ENCODE results near the gene DYNLT2. TPM values are rescaled to one million over a fixed set of nuclear protein-coding genes. Genes with fewer than 3 reads are reported as not detected.
A peak's percentile ranks its signal among the peaks of the same experiment; 100 is the strongest.

The DYNLT2 gene
- polyA plus RNA-seq, 1 of the 3 experiments (the other 2 are of a cell fraction) = 0.81 TPM

- Histone ChIP-seq H3K4me2 (peak overlapping the region; percentile 90), H3K36me3 (replicated peaks in 1 of 2; ENCODE audit: control insufficient read depth in 1 of 2, insufficient read depth in 2 of 2, low read length in 1 of 2) (no peaks in the 10 kb centered on the region), H4K20me1 (ENCODE audit: insufficient read depth) (peaks cover 15% of the 10 kb centered on the region), H3K9me2 (no peaks in the 10 kb centered on the region), H3K4me3 (ENCODE audit: low read depth in 2 of 2, low read length in 1 of 2) (peak overlapping the region; percentile 65 to 76), H3K27ac (ENCODE audit: low read depth in 2 of 2, low read length in 1 of 2) (peak overlapping the region; percentile 40 to 93; a peak in 3 of 4 replicates), H3K27me3 (ENCODE audit: insufficient read depth) (no peaks in the 10 kb centered on the region), H2AFZ (ENCODE audit: low read depth) (peak overlapping the region; percentile 79; the same call in 1 of the 2 replicates), H3K4me1 (ENCODE audit: control insufficient read depth in 1 of 2, insufficient read depth in 2 of 2, low read depth in 1 of 2, low read length in 1 of 2) (peaks cover 8 to 19% of the 10 kb centered on the region in 2 experiments; a peak in 3 of 4 replicates), H3K9me3 (no peaks in the 10 kb centered on the region), H3F3A (replicated peaks; ENCODE audit: insufficient read depth) (peaks cover 15% of the 10 kb centered on the region), H3K79me2 (ENCODE audit: insufficient read depth) (peaks cover 32% of the 10 kb centered on the region), H3K9ac (peak overlapping the region; percentile 69; the same call in 1 of the 2 replicates)
- ChIA-PET CTCF (interaction anchor here (0.9 to 2.6 kb wide), 2 partner anchors 18 to 65 kb away, joined by 3 to 7 read pairs; no protein-coding TSS in a partner anchor), POLR2A (interaction anchor here (0.6 to 2.2 kb wide), 5 partner anchors 10 to 1179 kb away, joined by 3 to 14 read pairs (median 3); partner anchors contain the start of genes C6orf120, ERMARD and WDR27)
- WGBS (ENCODE audit: low lambda C conversion rate) = 30% methylated on average over 26 of the region's 29 CpGs
- TF ChIP-seq MXI1 (IDR thresholded peaks at IDR 0.05; ENCODE audit: low read depth, low read length) = peak; percentile 24; the same call in 1 of the 2 replicates
- no peak for TF ChIP-seq NRF1 (IDR thresholded peaks at IDR 0.05; ENCODE audit: low read depth, low read length)
- peak; percentile 65 for DNase-seq
These were observed 26.0 kb downstream of the DYNLT2 start for GRCh38 chr6:169725125-169726048.

GRCh38 chr6:169724494-169725124, 26.8 kb downstream of the DYNLT2 start, which contains the start of gene PHF10:
Gene PHF10, minus strand, starts transcription at chr6:169724500. Its CDS starts 569 bp downstream, at chr6:169723931.
- peak within 1 kb of the TSS; percentile 65 to 82 for H3K4me3 ChIP-seq (ENCODE audit: low read depth in 2 of 2, low read length in 1 of 2)
- peaks cover 39% of the 10 kb centered on the region for H3K79me2 ChIP-seq (ENCODE audit: insufficient read depth)
- H3K27me3 ChIP-seq (ENCODE audit: insufficient read depth) = no peaks in the 10 kb centered on the region
- POLR2A ChIA-PET = interaction anchor here (0.6 to 2.2 kb wide), 5 partner anchors 11 to 1178 kb away, joined by 3 to 14 read pairs (median 3); partner anchors contain the start of genes C6orf120, ERMARD and WDR27
- H3F3A ChIP-seq (replicated peaks; ENCODE audit: insufficient read depth) = peaks cover 15% of the 10 kb centered on the region
- H3K36me3 ChIP-seq (replicated peaks in 1 of 2; ENCODE audit: control insufficient read depth in 1 of 2, insufficient read depth in 2 of 2, low read length in 1 of 2) = no peaks in the 10 kb centered on the region
- peaks cover 15% of the 10 kb centered on the region for H4K20me1 ChIP-seq (ENCODE audit: insufficient read depth)
- peak within 1 kb of the TSS; percentile 79; the same call in 1 of the 2 replicates for H2AFZ ChIP-seq (ENCODE audit: low read depth)
- peaks cover 8 to 19% of the 10 kb centered on the region in 2 experiments; a peak in 3 of 4 replicates for H3K4me1 ChIP-seq (ENCODE audit: control insufficient read depth in 1 of 2, insufficient read depth in 2 of 2, low read depth in 1 of 2, low read length in 1 of 2)
- H3K4me2 ChIP-seq = peak within 1 kb of the TSS; percentile 91
- CTCF ChIA-PET = interaction anchor here (0.9 to 2.6 kb wide), 2 partner anchors 19 to 66 kb away, joined by 3 to 7 read pairs; no protein-coding TSS in a partner anchor
- peak; percentile 97 for DNase-seq
- TF ChIP-seq NRF1 (IDR thresholded peaks at IDR 0.05; ENCODE audit: low read depth, low read length) = peak; percentile 17; the same call in 1 of the 2 replicates
- no peak for TF ChIP-seq JUND (IDR thresholded peaks at IDR 0.05)
- TF ChIP-seq GABPA (IDR thresholded peaks at IDR 0.05; ENCODE audit: low read depth) = no peak
- TF ChIP-seq REST (IDR thresholded peaks at IDR 0.05; ENCODE audit: low read depth, low read length) = peak; percentile 8; the same call in 1 of the 2 replicates
- TF ChIP-seq CHD2 (IDR thresholded peaks at IDR 0.05; ENCODE audit: low read length, partially characterized antibody) = no peak
- TF ChIP-seq ELF1 (IDR thresholded peaks at IDR 0.05) = no peak
- TF ChIP-seq MXI1 (IDR thresholded peaks at IDR 0.05; ENCODE audit: low read depth, low read length) = peak; percentile 53; the same call in 1 of the 2 replicates
- 0 out of 2 replicates have a peak, but pooled peaks have one; percentile 25 for TF ChIP-seq SIN3A (IDR thresholded peaks at IDR 0.05; ENCODE audit: borderline replicate concordance, low read depth, low read length)
- TF ChIP-seq, protein P1, sequence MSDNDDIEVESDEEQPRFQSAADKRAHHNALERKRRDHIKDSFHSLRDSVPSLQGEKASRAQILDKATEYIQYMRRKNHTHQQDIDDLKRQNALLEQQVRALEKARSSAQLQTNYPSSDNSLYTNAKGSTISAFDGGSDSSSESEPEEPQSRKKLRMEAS (IDR thresholded peaks at IDR 0.05; ENCODE audit: low read depth) = peak; percentile 86
- TF ChIP-seq FOSL2 (IDR thresholded peaks at IDR 0.05; ENCODE audit: borderline replicate concordance, low read depth) = no peak
- TF ChIP-seq TAF1 (IDR thresholded peaks at IDR 0.05; ENCODE audit: borderline replicate concordance, low read depth, low read length) = no peak; the same call in 1 of the 2 replicates
- TF ChIP-seq GATA2 (CRISPR knock-in tag; IDR thresholded peaks at IDR 0.05) = 0 out of 2 replicates have a peak, but pooled peaks have one; percentile 17
- TF ChIP-seq TCF12 (IDR thresholded peaks at IDR 0.05) = no peak
- TF ChIP-seq PBX3 (IDR thresholded peaks at IDR 0.05) = no peak
- no peaks in the 10 kb centered on the region for H3K9me2 ChIP-seq
- WGBS (ENCODE audit: low lambda C conversion rate) = 0% methylated on average over 9 of the region's 89 CpGs
- H3K9ac ChIP-seq = peak within 1 kb of the TSS; percentile 69
- H3K27ac ChIP-seq (ENCODE audit: low read depth in 2 of 2, low read length in 1 of 2) = peak within 1 kb of the TSS; percentile 56 to 93
- no peaks in the 10 kb centered on the region for H3K9me3 ChIP-seq
